Ascending aorta (tissue), 2 donors: Measurements from ENCODE around the gene NAV2. TPM values are rescaled to one million over a fixed set of nuclear protein-coding genes. Genes with fewer than 3 reads are reported as not detected.

Experiments used
- DNase-seq, 2 donors: peaks; one replicate each; pipeline ENCODE4 v3.0.0-alpha.2; 2019; ENCODE audit warnings: low spot score in 2 of 2
- H3K27ac ChIP-seq, 2 donors: fragments of 200-600 bp; sonication (generic); one replicate each; pipeline ENCODE4 v1.5.1; 2016 to 2017; ENCODE audit warnings: mild to moderate bottlenecking in 1 of 2
- H3K27me3 ChIP-seq: fragments of 200-600 bp; sonication (generic); one replicate; pipeline ENCODE4 v1.5.1; 2017
- H3K36me3 ChIP-seq, 2 donors: fragments of 200-600 bp; sonication (generic); one replicate each; pipeline ENCODE4 v1.5.1; 2016
- H3K4me1 ChIP-seq, 2 donors: fragments of 200-600 bp; sonication (generic); one replicate each; pipeline ENCODE4 v1.5.1; 2016 to 2017; ENCODE audit warnings: mild to moderate bottlenecking in 1 of 2
- H3K4me3 ChIP-seq, 2 donors: fragments of 200-600 bp; sonication (generic); one replicate each; pipeline ENCODE4 v1.5.1; 2016 to 2017; ENCODE audit warnings: mild to moderate bottlenecking in 1 of 2
- H3K9me3 ChIP-seq, 2 donors: fragments of 200-600 bp; sonication (generic); one replicate each; pipeline ENCODE4 v1.5.1; 2016
- intact Hi-C: fragments of 100-400 bp; cut with DNase I; formaldehyde crosslinking; loops from one replicate; pipeline ENCODE4 v1.15.1; 2023
- total RNA-seq: library from RNA; depleted of rRNA; stranded (reverse); fragments of >200 nt; gene quantifications from one replicate; pipeline ENCODE4 v1.1.0, GENCODE V29; 2016
- TF ChIP-seq, protein P1 (sequence below), 3 experiments: fragments of 200-600 bp in 2 of 3; fragments of 450-650 bp in 1 of 3; sonication (generic) in 2 of 3; IDR thresholded peaks; one replicate each; pipeline ENCODE4 v1.5.1; 2016 to 2019; ENCODE audit warnings: antibody characterized with exemption in 3 of 3, mild to moderate bottlenecking in 1 of 3, moderate library complexity in 1 of 3

NAV2 gene
- total RNA-seq, 1 donor from 2014 or later, result 62.6 TPM

DNA sequence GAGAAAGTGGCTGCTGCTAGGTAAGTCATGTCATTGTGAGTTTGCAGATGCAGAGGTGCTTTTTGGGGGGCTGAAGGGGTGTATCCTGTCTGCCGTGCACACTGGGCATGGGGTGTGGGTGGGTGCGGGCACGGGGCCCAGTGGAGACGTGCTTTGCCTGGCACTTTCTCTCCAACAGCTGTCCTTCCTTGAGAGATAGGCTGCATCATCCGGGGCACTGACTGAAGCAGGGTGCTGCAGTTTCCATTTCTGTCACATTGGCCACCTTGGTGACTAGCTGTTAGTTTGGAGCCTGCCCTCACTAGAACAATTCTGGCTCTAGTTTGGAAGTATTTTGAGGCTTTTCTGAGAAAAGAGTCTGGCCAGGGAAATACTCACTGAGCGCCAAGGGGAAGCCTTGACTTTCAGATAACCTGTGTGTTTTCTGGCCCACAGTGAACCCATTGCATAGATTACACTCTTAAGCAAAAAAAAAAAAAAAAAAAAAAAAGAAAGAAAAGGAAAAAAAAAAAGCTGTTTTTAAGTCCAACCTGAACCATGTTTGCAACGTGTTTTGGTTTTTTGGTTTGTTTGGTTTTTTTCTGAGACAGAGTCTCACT is 219.2 kb downstream of the NAV2 start:
- TF ChIP-seq, protein P1, sequence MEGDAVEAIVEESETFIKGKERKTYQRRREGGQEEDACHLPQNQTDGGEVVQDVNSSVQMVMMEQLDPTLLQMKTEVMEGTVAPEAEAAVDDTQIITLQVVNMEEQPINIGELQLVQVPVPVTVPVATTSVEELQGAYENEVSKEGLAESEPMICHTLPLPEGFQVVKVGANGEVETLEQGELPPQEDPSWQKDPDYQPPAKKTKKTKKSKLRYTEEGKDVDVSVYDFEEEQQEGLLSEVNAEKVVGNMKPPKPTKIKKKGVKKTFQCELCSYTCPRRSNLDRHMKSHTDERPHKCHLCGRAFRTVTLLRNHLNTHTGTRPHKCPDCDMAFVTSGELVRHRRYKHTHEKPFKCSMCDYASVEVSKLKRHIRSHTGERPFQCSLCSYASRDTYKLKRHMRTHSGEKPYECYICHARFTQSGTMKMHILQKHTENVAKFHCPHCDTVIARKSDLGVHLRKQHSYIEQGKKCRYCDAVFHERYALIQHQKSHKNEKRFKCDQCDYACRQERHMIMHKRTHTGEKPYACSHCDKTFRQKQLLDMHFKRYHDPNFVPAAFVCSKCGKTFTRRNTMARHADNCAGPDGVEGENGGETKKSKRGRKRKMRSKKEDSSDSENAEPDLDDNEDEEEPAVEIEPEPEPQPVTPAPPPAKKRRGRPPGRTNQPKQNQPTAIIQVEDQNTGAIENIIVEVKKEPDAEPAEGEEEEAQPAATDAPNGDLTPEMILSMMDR (IDR thresholded peaks at IDR 0.05), result no peak
- H3K4me3 ChIP-seq, result peak overlapping the region in 1 of 2 donors; percentile 31
- H3K36me3 ChIP-seq, result peaks cover 28 to 36% of the 10 kb centered on the region in 2 donors
- peak overlapping the region; percentile 3 to 60 for H3K27ac ChIP-seq
- no peaks in the 10 kb centered on the region for H3K9me3 ChIP-seq
- no peaks in the 10 kb centered on the region for H3K27me3 ChIP-seq
- DNase-seq, result no peak
- intact Hi-C loops, result loop anchor here (10.0 kb wide), 1 partner anchor 433 kb away; the partner anchor contains the start of gene HTATIP2
- H3K4me1 ChIP-seq, result peaks cover 15 to 36% of the 10 kb centered on the region in 2 donors

DNA sequence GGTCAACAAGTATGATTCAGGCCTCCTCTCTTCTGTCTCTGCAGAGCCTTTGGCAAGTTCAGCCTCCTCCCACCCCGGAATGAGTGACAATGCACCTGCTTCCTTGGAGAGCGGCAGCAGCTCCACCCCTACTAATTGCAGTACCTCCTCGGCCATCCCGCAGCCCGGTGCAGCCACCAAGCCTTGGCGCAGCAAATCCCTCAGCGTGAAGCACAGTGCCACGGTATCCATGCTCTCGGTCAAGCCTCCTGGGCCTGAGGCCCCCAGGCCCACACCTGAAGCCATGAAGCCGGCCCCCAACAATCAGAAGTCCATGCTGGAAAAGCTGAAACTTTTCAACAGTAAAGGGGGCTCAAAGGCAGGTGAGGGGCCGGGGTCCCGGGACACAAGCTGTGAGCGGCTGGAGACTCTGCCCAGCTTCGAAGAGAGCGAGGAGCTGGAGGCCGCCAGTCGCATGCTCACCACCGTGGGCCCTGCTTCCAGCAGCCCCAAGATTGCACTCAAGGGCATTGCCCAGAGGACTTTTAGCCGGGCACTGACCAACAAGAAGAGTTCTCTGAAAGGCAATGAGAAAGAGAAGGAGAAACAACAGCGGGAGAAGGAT is 220.6 kb downstream of the NAV2 start:
- H3K27ac ChIP-seq, result peak overlapping the region; percentile 6 to 47
- intact Hi-C loops, result loop anchor here (10.0 kb wide), 1 partner anchor 432 kb away; the partner anchor contains the start of gene HTATIP2
- H3K27me3 ChIP-seq, result no peaks in the 10 kb centered on the region
- no peaks in the 10 kb centered on the region for H3K9me3 ChIP-seq
- H3K4me1 ChIP-seq, result peaks cover 15 to 32% of the 10 kb centered on the region in 2 donors
- no peak overlapping the region for H3K4me3 ChIP-seq
- DNase-seq, result no peak
- peaks cover 36 to 40% of the 10 kb centered on the region in 2 donors for H3K36me3 ChIP-seq
- TF ChIP-seq, protein P1 (IDR thresholded peaks at IDR 0.05), result no peak

DNA sequence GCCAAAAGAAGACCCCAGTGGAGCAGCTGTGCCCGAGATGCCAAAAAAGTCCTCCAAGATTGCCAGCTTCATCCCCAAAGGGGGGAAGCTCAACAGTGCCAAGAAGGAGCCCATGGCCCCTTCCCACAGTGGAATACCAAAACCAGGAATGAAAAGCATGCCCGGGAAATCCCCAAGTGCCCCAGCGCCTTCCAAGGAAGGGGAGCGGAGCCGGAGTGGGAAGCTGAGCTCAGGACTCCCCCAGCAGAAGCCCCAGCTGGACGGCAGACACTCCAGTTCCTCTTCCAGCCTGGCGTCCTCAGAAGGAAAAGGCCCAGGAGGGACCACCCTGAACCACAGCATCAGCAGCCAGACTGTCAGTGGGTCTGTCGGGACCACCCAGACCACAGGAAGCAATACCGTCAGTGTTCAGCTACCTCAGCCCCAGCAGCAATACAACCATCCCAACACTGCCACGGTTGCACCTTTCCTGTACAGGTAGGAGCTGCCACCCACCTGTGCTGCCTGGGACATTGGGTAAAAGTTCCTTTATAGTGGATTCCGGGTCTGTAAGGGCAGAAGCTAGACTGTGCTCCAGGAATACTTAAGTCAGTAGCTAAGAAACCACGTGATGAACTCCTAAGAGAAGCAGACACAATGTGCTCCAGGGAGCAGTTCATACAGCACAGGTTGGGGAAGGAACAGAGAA is 221.3 kb downstream of the NAV2 start:
- Histone ChIP-seq H3K4me1 (peaks cover 15 to 38% of the 10 kb centered on the region in 2 donors), H3K4me3 (no peak overlapping the region), H3K27ac (peak overlapping the region; percentile 6 to 47), H3K36me3 (peaks cover 36 to 43% of the 10 kb centered on the region in 2 donors), H3K27me3 (no peaks in the 10 kb centered on the region), H3K9me3 (no peaks in the 10 kb centered on the region)
- intact Hi-C loops, result loop anchor here (10.0 kb wide), 1 partner anchor 431 kb away; the partner anchor contains the start of gene HTATIP2
- DNase-seq, result no peak
- TF ChIP-seq, protein P1 (IDR thresholded peaks at IDR 0.05), result no peak

DNA sequence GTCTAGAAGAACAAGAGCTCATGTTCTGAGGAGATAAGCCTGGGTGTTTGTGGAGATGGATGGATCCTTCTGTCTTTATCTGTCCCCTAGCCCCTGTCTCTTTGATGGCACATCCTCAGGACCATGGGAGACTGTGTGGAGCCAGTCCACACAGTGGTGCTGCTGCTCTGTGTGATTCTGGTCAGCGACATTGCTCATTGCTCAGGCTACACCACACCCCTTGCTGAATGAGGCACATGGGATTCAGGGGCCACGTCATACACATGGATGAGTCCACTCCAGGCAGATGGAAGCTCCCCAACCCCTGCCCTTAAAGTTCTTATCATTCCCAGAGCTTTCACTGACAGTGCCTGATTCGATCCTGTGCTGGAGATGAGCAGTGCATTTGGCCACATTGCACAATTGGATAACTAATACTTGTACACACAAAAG is 222.2 kb downstream of the NAV2 start:
- no peak for DNase-seq
- intact Hi-C loops, result loop anchor here (5.0 to 10.0 kb wide), 2 partner anchors 197 to 430 kb away; partner anchors contain the start of gene HTATIP2
- Histone ChIP-seq H3K9me3 (no peaks in the 10 kb centered on the region), H3K27ac (peak overlapping the region in 1 of 2 donors; percentile 47), H3K4me1 (peaks cover 15 to 39% of the 10 kb centered on the region in 2 donors), H3K4me3 (no peak overlapping the region), H3K27me3 (no peaks in the 10 kb centered on the region), H3K36me3 (peaks cover 43 to 52% of the 10 kb centered on the region in 2 donors)
- TF ChIP-seq, protein P1 (IDR thresholded peaks at IDR 0.05), result peak in 1 of 3 experiments; percentile 17

DNA sequence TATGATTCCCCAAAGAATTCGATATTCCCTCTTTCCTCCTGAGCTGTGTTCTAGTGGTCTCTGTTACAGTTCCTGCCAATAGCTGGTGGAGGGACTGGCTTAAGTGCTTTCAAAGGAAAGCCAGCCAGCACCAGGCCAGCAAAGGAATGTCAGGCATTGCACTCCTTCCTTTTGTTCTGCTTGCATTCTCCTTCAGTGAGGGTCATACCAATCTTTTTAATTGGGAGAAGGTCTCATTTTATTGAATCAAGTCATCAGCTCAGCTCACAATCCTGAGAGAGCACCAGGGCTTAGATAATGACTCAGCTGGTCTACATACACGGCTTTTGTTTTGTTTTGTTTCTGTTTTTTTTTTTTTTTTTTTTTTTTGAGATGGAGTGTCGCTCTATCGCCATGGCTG is 222.9 kb downstream of the NAV2 start:
- peaks cover 15 to 39% of the 10 kb centered on the region in 2 donors for H3K4me1 ChIP-seq
- no peak overlapping the region for H3K27ac ChIP-seq
- H3K9me3 ChIP-seq, result no peaks in the 10 kb centered on the region
- no peak overlapping the region for H3K4me3 ChIP-seq
- H3K27me3 ChIP-seq, result no peaks in the 10 kb centered on the region
- TF ChIP-seq, protein P1 (IDR thresholded peaks at IDR 0.05), result no peak
- no peak for DNase-seq
- peaks cover 49 to 57% of the 10 kb centered on the region in 2 donors for H3K36me3 ChIP-seq
- intact Hi-C loops, result loop anchor here (5.0 to 10.0 kb wide), 2 partner anchors 197 to 429 kb away; partner anchors contain the start of gene HTATIP2
